ENCODE results near the gene CYS1. TPM values are rescaled to one million over a fixed set of nuclear protein-coding genes. Genes with fewer than 3 reads are reported as not detected.

The CYS1 gene
- total and polyA plus RNA-seq, 2 of the 13 experiments (the other 11 are each of a cell fraction or from before 2014, with no cell fraction given) = 0.04 TPM; not detected in 1

- TF ChIP-seq ZNF557 (CRISPR knock-in tag; IDR thresholded peaks at IDR 0.05) (no peak; the same call in 1 of the 2 replicates), EEA1 (CRISPR knock-in tag; IDR thresholded peaks at IDR 0.05; ENCODE audit: borderline replicate concordance) (no peak), FLYWCH1 (CRISPR knock-in tag; IDR thresholded peaks at IDR 0.05) (no peak; the same call in 1 of the 2 replicates), ZNF782 (CRISPR knock-in tag; IDR thresholded peaks at IDR 0.05; ENCODE audit: borderline replicate concordance) (no peak), REL (CRISPR knock-in tag; conservative IDR thresholded peaks at IDR 0.05) (no peak), MAFK (conservative IDR thresholded peaks at IDR 0.05 in 1 of 2, IDR thresholded peaks at IDR 0.05 in 1 of 2; ENCODE audit: low read length in 2 of 2) (no peak), ZNF781 (CRISPR knock-in tag; IDR thresholded peaks at IDR 0.05; ENCODE audit: borderline replicate concordance, not compliant biosample characterization) (no peak), ZFP62 (CRISPR knock-in tag; IDR thresholded peaks at IDR 0.05) (no peak), PHF20 (CRISPR knock-in tag; IDR thresholded peaks at IDR 0.05) (no peak; the same call in 1 of the 2 replicates), AKAP8 (CRISPR knock-in tag; IDR thresholded peaks at IDR 0.05) (0 out of 2 replicates have a peak, but pooled peaks have one; percentile 65), ZNF75D (CRISPR knock-in tag; IDR thresholded peaks at IDR 0.05; ENCODE audit: borderline replicate concordance) (0 out of 2 replicates have a peak, but pooled peaks have one; percentile 6), ZNF354B (CRISPR knock-in tag; IDR thresholded peaks at IDR 0.05) (no peak), NRL (CRISPR knock-in tag; IDR thresholded peaks at IDR 0.05; ENCODE audit: borderline replicate concordance) (peak; percentile 69; the same call in 1 of the 2 replicates), ZNF816 (CRISPR knock-in tag; IDR thresholded peaks at IDR 0.05; ENCODE audit: borderline replicate concordance) (0 out of 2 replicates have a peak, but pooled peaks have one; percentile 28), HMG20B (CRISPR knock-in tag; conservative IDR thresholded peaks at IDR 0.05) (no peak), FIP1L1 (IDR thresholded peaks at IDR 0.05; ENCODE audit: borderline replicate concordance, insufficient read depth, low read depth, low read length) (no peak), ZBTB49 (CRISPR knock-in tag; IDR thresholded peaks at IDR 0.05; ENCODE audit: borderline replicate concordance) (no peak), NCOA1 (CRISPR knock-in tag; IDR thresholded peaks at IDR 0.05) (no peak), ZNF44 (CRISPR knock-in tag; IDR thresholded peaks at IDR 0.05) (no peak), ZNF232 (CRISPR knock-in tag; IDR thresholded peaks at IDR 0.05; ENCODE audit: borderline replicate concordance) (no peak; the same call in 1 of the 2 replicates), ZNF225 (CRISPR knock-in tag; IDR thresholded peaks at IDR 0.05) (peak; percentile 74; the same call in 1 of the 2 replicates), JUNB (CRISPR knock-in tag; IDR thresholded peaks at IDR 0.05; ENCODE audit: borderline replicate concordance) (no peak)
- TF ChIP-seq, protein P1, sequence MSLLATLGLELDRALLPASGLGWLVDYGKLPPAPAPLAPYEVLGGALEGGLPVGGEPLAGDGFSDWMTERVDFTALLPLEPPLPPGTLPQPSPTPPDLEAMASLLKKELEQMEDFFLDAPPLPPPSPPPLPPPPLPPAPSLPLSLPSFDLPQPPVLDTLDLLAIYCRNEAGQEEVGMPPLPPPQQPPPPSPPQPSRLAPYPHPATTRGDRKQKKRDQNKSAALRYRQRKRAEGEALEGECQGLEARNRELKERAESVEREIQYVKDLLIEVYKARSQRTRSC (CRISPR knock-in tag; IDR thresholded peaks at IDR 0.05; ENCODE audit: low read depth) = no peak
- TF ChIP-seq, protein P2, sequence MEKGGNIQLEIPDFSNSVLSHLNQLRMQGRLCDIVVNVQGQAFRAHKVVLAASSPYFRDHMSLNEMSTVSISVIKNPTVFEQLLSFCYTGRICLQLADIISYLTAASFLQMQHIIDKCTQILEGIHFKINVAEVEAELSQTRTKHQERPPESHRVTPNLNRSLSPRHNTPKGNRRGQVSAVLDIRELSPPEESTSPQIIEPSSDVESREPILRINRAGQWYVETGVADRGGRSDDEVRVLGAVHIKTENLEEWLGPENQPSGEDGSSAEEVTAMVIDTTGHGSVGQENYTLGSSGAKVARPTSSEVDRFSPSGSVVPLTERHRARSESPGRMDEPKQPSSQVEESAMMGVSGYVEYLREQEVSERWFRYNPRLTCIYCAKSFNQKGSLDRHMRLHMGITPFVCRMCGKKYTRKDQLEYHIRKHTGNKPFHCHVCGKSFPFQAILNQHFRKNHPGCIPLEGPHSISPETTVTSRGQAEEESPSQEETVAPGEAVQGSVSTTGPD (CRISPR knock-in tag; IDR thresholded peaks at IDR 0.05) = no peak
Measured at GRCh38 chr2:10043906-10044601, 36.2 kb downstream of the CYS1 start (continued).

All from HepG2 (cell line).